Right lobe of liver (tissue), 6 donors: ENCODE results near the gene PHEX. TPM values are rescaled to one million over a fixed set of nuclear protein-coding genes. Genes with fewer than 3 reads are reported as not detected.

Experiments used
- ATAC-seq, 4 donors: fragments of 200-7000 bp; cut with Tn5 transposase; one replicate each; pipeline ENCODE4 v1.9.1; 2020; ENCODE audit warnings: mild to moderate bottlenecking in 4 of 4, moderate library complexity in 4 of 4
- DNase-seq, 3 donors: peaks; one replicate each; pipeline ENCODE4 v3.0.0-alpha.2; 2020
- H3K27ac ChIP-seq, 3 donors: fragments of 200-600 bp; one replicate each; pipeline ENCODE4 v1.8.0; 2022
- H3K27me3 ChIP-seq, 2 donors: fragments of 200-600 bp; one replicate each; pipeline ENCODE4 v1.8.0; 2022
- H3K36me3 ChIP-seq, 4 donors: fragments of 200-600 bp; sonication (generic) in 1 of 4; one replicate each; pipeline versions ENCODE4 v1.5.1 to v1.8.0; 2017 to 2022; ENCODE audit warnings: control low read depth in 1 of 4
- H3K4me1 ChIP-seq, 4 donors: fragments of 200-600 bp; sonication (generic) in 1 of 4; one replicate each; pipeline versions ENCODE4 v1.5.1 to v1.8.0; 2017 to 2022; ENCODE audit warnings: control low read depth in 1 of 4
- H3K4me3 ChIP-seq, 3 donors: fragments of 200-600 bp; one replicate each; pipeline ENCODE4 v1.8.0; 2022
- H3K9me3 ChIP-seq, 4 donors: fragments of 200-600 bp; sonication (generic) in 1 of 4; one replicate each; pipeline versions ENCODE4 v1.5.1 to v1.8.0; 2017 to 2022; ENCODE audit warnings: control low read depth in 1 of 4
- POLR2A ChIP-seq: fragments of 450-650 bp; IDR thresholded peaks from one replicate; pipeline ENCODE4 v1.6.1; 2017; ENCODE audit warnings: antibody characterized with exemption, mild to moderate bottlenecking
- WGBS: methylation state at CpG from one replicate; pipeline ENCODE4 v1.1.6; 2018; ENCODE audit warnings: low coverage, low lambda C conversion rate; ENCODE audit not compliant: insufficient coverage; ENCODE audit errors: missing lambda C conversion rate; 5-methylcytosine and 5-hydroxymethylcytosine counted together
- intact Hi-C, 2 donors: fragments of 100-400 bp; cut with DNase I; formaldehyde crosslinking; loops; one replicate each; pipeline versions ENCODE4 v1.11.2 to v1.14.1; 2022
- long read RNA-seq: library from polyadenylated mRNA; unstranded; transcript quantifications from one replicate; pipeline ENCODE4 v2.0.0, GENCODE V29; 2019
- total RNA-seq, 6 experiments: library from RNA; depleted of rRNA in 2 of 6; stranded (reverse); fragments of >200 nt in 2 of 6; fragmentation: NEBNext Ultra II Directional in 3 of 6; extraction: Animal tissue kit (Norgen Biotek cat#: 25700) in 3 of 6; gene quantifications; one replicate each; pipeline versions ENCODE4 v1.1.0 to v1.2.4, GENCODE V29; 2016 to 2023
- TF ChIP-seq, protein P1 (sequence below), 4 donors: fragments of 200-600 bp in 3 of 4; fragments of 450-650 bp in 1 of 4; IDR thresholded peaks; one replicate each; pipeline versions ENCODE4 v1.5.1 to v1.8.0; 2016 to 2022; ENCODE audit warnings: antibody characterized with exemption in 4 of 4, mild to moderate bottlenecking in 2 of 4
- donor health status: DM: no; HTN: yes; CAD: no.
- donor health status: DM: no; HTN: no; CAD: no.
- donor health status: DM: no; HTN: no; CAD: no.
- donor health status: DM: no; HTN: yes; CAD: no.
- donor health status: DM: no; HTN: yes; CAD: no.

The PHEX gene
- total RNA-seq: under 1 TPM in 1 of 6 experiments, not detected in 5; 0.13 TPM
- long read RNA-seq: 0 reads

DNA sequence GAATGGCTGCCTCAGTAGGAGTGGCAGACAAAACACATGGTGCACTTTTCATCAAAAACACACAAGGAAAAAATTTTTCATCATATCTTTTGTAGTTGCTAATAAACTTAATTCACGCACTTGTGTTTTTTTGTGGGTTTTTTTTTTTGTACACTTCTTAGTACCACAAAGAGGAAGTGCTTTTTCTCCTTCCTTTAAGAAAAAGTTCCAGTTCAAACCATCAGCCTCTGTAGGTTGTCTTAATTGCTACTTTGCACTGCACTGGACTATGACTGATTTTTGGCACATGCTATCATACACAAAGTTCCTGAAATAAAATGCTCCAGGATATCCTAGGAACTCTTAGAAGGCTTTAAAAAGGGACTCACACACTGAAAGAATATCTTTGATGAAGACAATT is at the start of gene PHEX:
Gene PHEX (plus strand): TSS at position 242 of the 400 bp plus-strand sequence. CDS start 681 bp downstream, outside the sequence.
- intact Hi-C loops: no loop called here
- no peak for TF ChIP-seq POLR2A
- H3K4me1 ChIP-seq: no peaks in the 10 kb centered on the region
- WGBS: 83% methylated on average over 1 of the region's 1 CpG
- H3K36me3 ChIP-seq: no peaks in the 10 kb centered on the region
- DNase-seq: no peak
- no peak within 1 kb of the TSS for H3K27ac ChIP-seq
- H3K4me3 ChIP-seq: no peak within 1 kb of the TSS
- no peaks in the 10 kb centered on the region for H3K9me3 ChIP-seq
- H3K27me3 ChIP-seq: no peaks in the 10 kb centered on the region
- ATAC-seq: no peak

DNA sequence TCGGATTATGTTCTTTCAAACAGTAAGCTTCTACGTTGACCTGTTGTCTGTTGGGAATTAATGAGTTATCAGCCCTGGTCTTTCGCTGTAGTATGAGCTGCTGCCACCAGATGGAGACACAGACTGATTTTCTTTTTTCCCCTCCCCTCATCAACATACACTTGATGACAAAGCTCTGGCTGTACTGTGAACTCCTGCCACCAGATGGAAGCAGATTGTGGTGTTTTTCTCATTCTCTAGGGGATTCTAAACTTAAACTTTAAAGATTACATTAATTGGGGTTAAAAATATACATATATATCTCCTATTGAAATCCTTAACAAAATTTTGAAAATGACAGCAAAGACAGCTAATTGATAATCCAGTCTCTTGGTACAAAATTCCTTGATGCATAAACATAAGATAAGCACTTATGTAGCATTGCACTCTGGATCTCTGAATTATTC is 46.8 kb upstream of the PHEX start:
- 3% methylated on average over 3 of the region's 3 CpGs for WGBS
- no peak for TF ChIP-seq POLR2A
- TF ChIP-seq, protein P1, sequence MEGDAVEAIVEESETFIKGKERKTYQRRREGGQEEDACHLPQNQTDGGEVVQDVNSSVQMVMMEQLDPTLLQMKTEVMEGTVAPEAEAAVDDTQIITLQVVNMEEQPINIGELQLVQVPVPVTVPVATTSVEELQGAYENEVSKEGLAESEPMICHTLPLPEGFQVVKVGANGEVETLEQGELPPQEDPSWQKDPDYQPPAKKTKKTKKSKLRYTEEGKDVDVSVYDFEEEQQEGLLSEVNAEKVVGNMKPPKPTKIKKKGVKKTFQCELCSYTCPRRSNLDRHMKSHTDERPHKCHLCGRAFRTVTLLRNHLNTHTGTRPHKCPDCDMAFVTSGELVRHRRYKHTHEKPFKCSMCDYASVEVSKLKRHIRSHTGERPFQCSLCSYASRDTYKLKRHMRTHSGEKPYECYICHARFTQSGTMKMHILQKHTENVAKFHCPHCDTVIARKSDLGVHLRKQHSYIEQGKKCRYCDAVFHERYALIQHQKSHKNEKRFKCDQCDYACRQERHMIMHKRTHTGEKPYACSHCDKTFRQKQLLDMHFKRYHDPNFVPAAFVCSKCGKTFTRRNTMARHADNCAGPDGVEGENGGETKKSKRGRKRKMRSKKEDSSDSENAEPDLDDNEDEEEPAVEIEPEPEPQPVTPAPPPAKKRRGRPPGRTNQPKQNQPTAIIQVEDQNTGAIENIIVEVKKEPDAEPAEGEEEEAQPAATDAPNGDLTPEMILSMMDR (IDR thresholded peaks at IDR 0.05): peak; percentile 94 to 98 (median 96)
- DNase-seq: peak in 1 of 3 donors; percentile 48
- no peaks in the 10 kb centered on the region for H3K4me1 ChIP-seq
- H3K36me3 ChIP-seq: no peaks in the 10 kb centered on the region
- intact Hi-C loops: no loop called here
- no peak overlapping the region for H3K27ac ChIP-seq
- H3K9me3 ChIP-seq: no peaks in the 10 kb centered on the region
- no peak overlapping the region for H3K4me3 ChIP-seq
- peak; percentile 98 to 100 (median 100) for ATAC-seq
- no peaks in the 10 kb centered on the region for H3K27me3 ChIP-seq

DNA sequence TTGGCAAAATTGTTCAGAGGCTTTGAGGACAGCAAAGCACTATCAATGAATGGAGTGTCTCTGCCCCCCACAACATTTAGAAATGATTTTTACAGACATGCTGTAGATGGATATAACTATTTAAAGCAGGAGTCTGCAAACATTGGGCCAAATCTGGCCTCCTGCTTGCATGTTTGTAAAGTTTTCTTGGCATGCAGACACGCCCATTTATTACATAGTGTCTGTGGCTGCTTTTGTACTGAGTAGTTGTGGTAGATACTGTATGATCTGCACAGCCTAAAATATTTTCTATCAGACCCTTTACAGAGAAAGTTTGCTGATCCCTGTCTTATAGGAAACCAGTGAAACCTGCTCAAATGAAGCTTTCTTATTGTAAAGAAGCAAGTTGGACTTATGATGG is 45.5 kb upstream of the PHEX start:
- Histone ChIP-seq H3K4me3 (no peak overlapping the region), H3K27me3 (no peaks in the 10 kb centered on the region), H3K27ac (no peak overlapping the region), H3K9me3 (no peaks in the 10 kb centered on the region), H3K36me3 (no peaks in the 10 kb centered on the region), H3K4me1 (no peaks in the 10 kb centered on the region)
- 45% methylated on average over 1 of the region's 1 CpG for WGBS
- TF ChIP-seq, protein P1 (IDR thresholded peaks at IDR 0.05): no peak
- no peak for TF ChIP-seq POLR2A
- ATAC-seq (no peak), DNase-seq (no peak)
- intact Hi-C loops: no loop called here

DNA sequence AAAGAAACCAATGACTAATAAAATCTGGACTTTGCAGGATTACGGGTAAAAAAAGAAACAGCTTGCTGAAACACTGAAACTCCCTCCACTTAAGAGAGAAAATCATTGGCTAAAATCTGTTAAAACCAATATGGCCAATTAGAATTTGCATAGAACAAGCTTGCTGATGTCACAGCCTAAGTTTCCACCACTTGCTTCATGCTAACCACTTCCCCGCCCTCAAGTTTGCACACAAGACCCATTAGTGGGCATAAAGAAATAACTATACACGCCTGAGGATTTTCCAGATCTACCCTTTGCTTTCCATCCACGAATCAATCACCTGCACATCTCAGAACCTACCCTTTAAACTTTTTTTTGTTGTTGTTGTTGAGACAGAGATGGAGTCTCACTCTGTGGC is 42.7 kb upstream of the PHEX start:
- Histone ChIP-seq H3K9me3 (no peaks in the 10 kb centered on the region), H3K27ac (no peak overlapping the region), H3K4me1 (no peaks in the 10 kb centered on the region), H3K27me3 (no peaks in the 10 kb centered on the region), H3K4me3 (no peak overlapping the region), H3K36me3 (no peaks in the 10 kb centered on the region)
- intact Hi-C loops: no loop called here
- ATAC-seq: no peak
- TF ChIP-seq, protein P1 (IDR thresholded peaks at IDR 0.05): no peak
- no peak for TF ChIP-seq POLR2A
- no peak for DNase-seq
- WGBS: 36% methylated on average over 4 of the region's 4 CpGs

DNA sequence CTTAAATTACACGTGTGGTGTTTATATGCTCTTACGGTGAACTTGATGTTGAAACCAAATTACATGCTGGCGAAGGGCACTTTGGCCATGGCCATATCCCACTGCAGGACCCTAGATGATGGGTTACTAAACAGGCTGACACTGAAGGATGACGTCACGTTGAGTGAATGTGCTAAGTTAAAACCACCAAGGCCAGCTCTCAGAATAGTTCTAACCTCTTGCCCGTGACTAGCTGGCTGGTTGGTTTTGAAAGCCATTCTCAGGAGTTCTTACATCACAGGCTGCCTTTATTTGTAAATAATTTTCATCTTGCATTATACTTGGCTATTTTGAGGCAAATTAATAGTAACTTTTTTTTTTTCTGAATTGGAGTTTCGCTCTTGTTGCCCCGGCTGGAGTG is 41.3 kb upstream of the PHEX start:
- H3K4me3 ChIP-seq: no peak overlapping the region
- H3K27ac ChIP-seq: no peak overlapping the region
- no peaks in the 10 kb centered on the region for H3K9me3 ChIP-seq
- no peaks in the 10 kb centered on the region for H3K4me1 ChIP-seq
- WGBS: 61% methylated on average over 8 of the region's 8 CpGs
- H3K27me3 ChIP-seq: no peaks in the 10 kb centered on the region
- DNase-seq (no peak), ATAC-seq (no peak)
- no peak for TF ChIP-seq POLR2A
- TF ChIP-seq, protein P1 (IDR thresholded peaks at IDR 0.05): no peak
- H3K36me3 ChIP-seq: no peaks in the 10 kb centered on the region
- intact Hi-C loops: no loop called here
